OCI-LY3 (cell line): ENCODE data around the gene SIN3B.
A peak's percentile ranks its signal among the peaks of the same experiment; 100 is the strongest.

Experiments
- H2AFZ ChIP-seq: fragments of 200-600, 300-600 bp; shearing (Covaris generic); 2 replicates; pipeline ENCODE4 v1.6.0; 2014; ENCODE audit warnings: antibody characterized with exemption, low read depth, low read length
- H3K27ac ChIP-seq: fragments of 200-600, 300-600 bp; sonication (generic); 2 replicates; pipeline ENCODE4 v1.5.1; 2014; ENCODE audit warnings: mild to moderate bottlenecking, low read length, moderate library complexity, mixed read lengths
- H3K27me3 ChIP-seq: fragments of 200-600, 300-600 bp; sonication (generic); 2 replicates; pipeline ENCODE4 v1.6.1; 2014; ENCODE audit warnings: low read depth, low read length, mixed read lengths
- H3K36me3 ChIP-seq: fragments of 200-600, 300-600 bp; sonication (generic); replicated peaks from 2 replicates; pipeline ENCODE3; 2014; ENCODE audit warnings: low read depth, low read length, mixed read lengths
- H3K4me1 ChIP-seq: fragments of 300-600, 200-600 bp; sonication (generic); 2 replicates; pipeline ENCODE4 v1.6.1; 2014; ENCODE audit warnings: low read length, mixed read lengths
- H3K4me2 ChIP-seq: fragments of 200-600, 300-600 bp; sonication (generic); 2 replicates; pipeline ENCODE4 v1.6.1; 2014; ENCODE audit warnings: low read length, mixed read lengths
- H3K4me3 ChIP-seq: fragments of 300-600, 200-600 bp; sonication (generic); 2 replicates; pipeline ENCODE4 v1.5.1; 2014; ENCODE audit warnings: antibody characterized with exemption, mild to moderate bottlenecking, low read length, moderate library complexity
- H3K79me2 ChIP-seq: fragments of 300-600, 200-600 bp; shearing (Covaris generic); 2 replicates; pipeline ENCODE4 v1.6.1; 2014; ENCODE audit warnings: mild to moderate bottlenecking, low read length, mixed read lengths
- H3K9ac ChIP-seq: fragments of 300-600, 200-600 bp; shearing (Covaris generic); 2 replicates; pipeline ENCODE4 v1.6.0; 2014; ENCODE audit warnings: mild to moderate bottlenecking, low read length, moderate library complexity
- H3K9me3 ChIP-seq: fragments of 200-600, 300-600 bp; shearing (Covaris generic); 2 replicates; pipeline ENCODE4 v1.6.1; 2014; ENCODE audit warnings: low read length, mixed read lengths; ENCODE audit not compliant: insufficient read depth
- H4K20me1 ChIP-seq: fragments of 200-600, 300-600 bp; sonication (generic); 2 replicates; pipeline ENCODE4 v1.6.1; 2016; ENCODE audit warnings: low read length, mixed read lengths; ENCODE audit not compliant: insufficient read depth
- EZH2phosphoT487 ChIP-seq: fragments of 200-600 bp; shearing (Covaris generic); IDR thresholded peaks from 2 replicates; pipeline ENCODE4 v1.6.1; 2018; ENCODE audit warnings: antibody characterized with exemption, mixed run types, low read depth
- TF ChIP-seq, protein P1 (sequence below): fragments of 200-600, 300-600 bp; sonication (generic); IDR thresholded peaks from 2 replicates; pipeline ENCODE4 v1.5.1; 2014; ENCODE audit warnings: antibody characterized with exemption, low read length, low read depth

SIN3B gene

GRCh38 chr19:16892868-16893685 is 63.9 kb downstream of the SIN3B start:
- no peak overlapping the region for H3K4me3 ChIP-seq
- no peaks in the 10 kb centered on the region for H3K27me3 ChIP-seq
- H3K4me1 ChIP-seq = no peaks in the 10 kb centered on the region
- H3K27ac ChIP-seq = no peak overlapping the region
- no peaks in the 10 kb centered on the region for H3K36me3 ChIP-seq
- H3K4me2 ChIP-seq = no peak overlapping the region
- H3K9me3 ChIP-seq = no peaks in the 10 kb centered on the region
- H3K9ac ChIP-seq = no peak overlapping the region
- TF ChIP-seq, protein P1, sequence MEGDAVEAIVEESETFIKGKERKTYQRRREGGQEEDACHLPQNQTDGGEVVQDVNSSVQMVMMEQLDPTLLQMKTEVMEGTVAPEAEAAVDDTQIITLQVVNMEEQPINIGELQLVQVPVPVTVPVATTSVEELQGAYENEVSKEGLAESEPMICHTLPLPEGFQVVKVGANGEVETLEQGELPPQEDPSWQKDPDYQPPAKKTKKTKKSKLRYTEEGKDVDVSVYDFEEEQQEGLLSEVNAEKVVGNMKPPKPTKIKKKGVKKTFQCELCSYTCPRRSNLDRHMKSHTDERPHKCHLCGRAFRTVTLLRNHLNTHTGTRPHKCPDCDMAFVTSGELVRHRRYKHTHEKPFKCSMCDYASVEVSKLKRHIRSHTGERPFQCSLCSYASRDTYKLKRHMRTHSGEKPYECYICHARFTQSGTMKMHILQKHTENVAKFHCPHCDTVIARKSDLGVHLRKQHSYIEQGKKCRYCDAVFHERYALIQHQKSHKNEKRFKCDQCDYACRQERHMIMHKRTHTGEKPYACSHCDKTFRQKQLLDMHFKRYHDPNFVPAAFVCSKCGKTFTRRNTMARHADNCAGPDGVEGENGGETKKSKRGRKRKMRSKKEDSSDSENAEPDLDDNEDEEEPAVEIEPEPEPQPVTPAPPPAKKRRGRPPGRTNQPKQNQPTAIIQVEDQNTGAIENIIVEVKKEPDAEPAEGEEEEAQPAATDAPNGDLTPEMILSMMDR = no peak
- no peak for TF ChIP-seq EZH2phosphoT487
- H3K79me2 ChIP-seq = no peaks in the 10 kb centered on the region
- no peaks in the 10 kb centered on the region for H4K20me1 ChIP-seq
- H2AFZ ChIP-seq = no peak overlapping the region

GRCh38 chr19:16893686-16893989 is 64.4 kb downstream of the SIN3B start:
- 0 out of 2 replicates have a peak overlapping the region, but pooled peaks have one; percentile 42 for H2AFZ ChIP-seq
- no peaks in the 10 kb centered on the region for H3K36me3 ChIP-seq
- H3K27ac ChIP-seq = no peak overlapping the region
- no peaks in the 10 kb centered on the region for H3K27me3 ChIP-seq
- no peaks in the 10 kb centered on the region for H4K20me1 ChIP-seq
- no peaks in the 10 kb centered on the region for H3K9me3 ChIP-seq
- H3K9ac ChIP-seq = no peak overlapping the region
- H3K79me2 ChIP-seq = no peaks in the 10 kb centered on the region
- no peak for TF ChIP-seq EZH2phosphoT487
- TF ChIP-seq, protein P1 = no peak
- no peaks in the 10 kb centered on the region for H3K4me1 ChIP-seq
- no peak overlapping the region for H3K4me2 ChIP-seq
- H3K4me3 ChIP-seq = no peak overlapping the region

GRCh38 chr19:16894080-16894479 is 64.9 kb downstream of the SIN3B start:
- Histone ChIP-seq H3K36me3 (no peaks in the 10 kb centered on the region), H3K4me2 (no peak overlapping the region), H3K4me3 (no peak overlapping the region), H4K20me1 (no peaks in the 10 kb centered on the region), H3K9ac (no peak overlapping the region), H3K27ac (no peak overlapping the region), H3K79me2 (no peaks in the 10 kb centered on the region), H3K27me3 (no peaks in the 10 kb centered on the region), H3K9me3 (no peaks in the 10 kb centered on the region), H2AFZ (0 out of 2 replicates have a peak overlapping the region, but pooled peaks have one; percentile 42), H3K4me1 (no peaks in the 10 kb centered on the region)
- TF ChIP-seq EZH2phosphoT487 = no peak
- TF ChIP-seq, protein P1 = no peak

GRCh38 chr19:16895467-16896145 is 66.4 kb downstream of the SIN3B start:
- no peaks in the 10 kb centered on the region for H3K4me1 ChIP-seq
- H4K20me1 ChIP-seq = no peaks in the 10 kb centered on the region
- no peaks in the 10 kb centered on the region for H3K27me3 ChIP-seq
- H3K4me3 ChIP-seq = no peak overlapping the region
- H3K79me2 ChIP-seq = no peaks in the 10 kb centered on the region
- H3K9ac ChIP-seq = no peak overlapping the region
- no peak overlapping the region for H2AFZ ChIP-seq
- H3K9me3 ChIP-seq = no peaks in the 10 kb centered on the region
- no peak overlapping the region for H3K4me2 ChIP-seq
- no peaks in the 10 kb centered on the region for H3K36me3 ChIP-seq
- TF ChIP-seq, protein P1 = no peak
- no peak for TF ChIP-seq EZH2phosphoT487
- no peak overlapping the region for H3K27ac ChIP-seq
